ENCODE measurements around the gene ROPN1B. TPM values are rescaled to one million over a fixed set of nuclear protein-coding genes. Genes with fewer than 3 reads are reported as not detected.

ROPN1B gene
- total RNA-seq, 6 donors from 2014 or later, result 0.76 to 6.3 (median 2.0) TPM; not detected in 2

DNA sequence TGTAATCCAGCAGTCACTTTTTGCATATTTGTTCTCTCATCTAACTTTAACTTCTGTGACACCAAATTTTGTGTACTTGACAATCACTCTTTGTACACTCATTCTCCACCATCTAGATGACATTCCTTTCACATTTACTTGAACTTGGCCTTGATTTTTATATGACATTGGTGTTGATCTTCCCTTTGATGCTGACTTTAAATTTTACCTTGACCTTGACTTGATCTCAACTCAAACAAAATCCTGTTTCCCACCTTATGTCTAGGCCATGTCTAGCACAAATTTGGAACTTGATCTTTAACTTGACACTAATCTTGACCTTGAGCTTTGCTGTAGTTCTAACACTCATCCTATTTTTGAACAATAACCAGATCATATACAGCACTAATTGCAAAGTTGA lies 33.2 kb downstream of the ROPN1B start:
- Histone ChIP-seq H3K36me3 (peaks cover 0 to 9% (median 4%) of the 10 kb centered on the region in 4 donors), H3K4me3 (no peak overlapping the region), H3K27me3 (no peaks in the 10 kb centered on the region), H3K9me3 (peaks cover 4 to 18% (median 9%) of the 10 kb centered on the region in 4 donors), H3K4me1 (no peaks in the 10 kb centered on the region), H3K27ac (no peak overlapping the region)
- TF ChIP-seq EP300 (IDR thresholded peaks at IDR 0.05) (no peak), POLR2A (IDR thresholded peaks at IDR 0.05) (no peak), POLR2AphosphoS5 (IDR thresholded peaks at IDR 0.05) (no peak)
- TF ChIP-seq, protein P1, sequence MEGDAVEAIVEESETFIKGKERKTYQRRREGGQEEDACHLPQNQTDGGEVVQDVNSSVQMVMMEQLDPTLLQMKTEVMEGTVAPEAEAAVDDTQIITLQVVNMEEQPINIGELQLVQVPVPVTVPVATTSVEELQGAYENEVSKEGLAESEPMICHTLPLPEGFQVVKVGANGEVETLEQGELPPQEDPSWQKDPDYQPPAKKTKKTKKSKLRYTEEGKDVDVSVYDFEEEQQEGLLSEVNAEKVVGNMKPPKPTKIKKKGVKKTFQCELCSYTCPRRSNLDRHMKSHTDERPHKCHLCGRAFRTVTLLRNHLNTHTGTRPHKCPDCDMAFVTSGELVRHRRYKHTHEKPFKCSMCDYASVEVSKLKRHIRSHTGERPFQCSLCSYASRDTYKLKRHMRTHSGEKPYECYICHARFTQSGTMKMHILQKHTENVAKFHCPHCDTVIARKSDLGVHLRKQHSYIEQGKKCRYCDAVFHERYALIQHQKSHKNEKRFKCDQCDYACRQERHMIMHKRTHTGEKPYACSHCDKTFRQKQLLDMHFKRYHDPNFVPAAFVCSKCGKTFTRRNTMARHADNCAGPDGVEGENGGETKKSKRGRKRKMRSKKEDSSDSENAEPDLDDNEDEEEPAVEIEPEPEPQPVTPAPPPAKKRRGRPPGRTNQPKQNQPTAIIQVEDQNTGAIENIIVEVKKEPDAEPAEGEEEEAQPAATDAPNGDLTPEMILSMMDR (IDR thresholded peaks at IDR 0.05), result no peak
- ATAC-seq (ENCODE audit: low FRiP score in 2 of 2) (no peak), DNase-seq (no peak)

DNA sequence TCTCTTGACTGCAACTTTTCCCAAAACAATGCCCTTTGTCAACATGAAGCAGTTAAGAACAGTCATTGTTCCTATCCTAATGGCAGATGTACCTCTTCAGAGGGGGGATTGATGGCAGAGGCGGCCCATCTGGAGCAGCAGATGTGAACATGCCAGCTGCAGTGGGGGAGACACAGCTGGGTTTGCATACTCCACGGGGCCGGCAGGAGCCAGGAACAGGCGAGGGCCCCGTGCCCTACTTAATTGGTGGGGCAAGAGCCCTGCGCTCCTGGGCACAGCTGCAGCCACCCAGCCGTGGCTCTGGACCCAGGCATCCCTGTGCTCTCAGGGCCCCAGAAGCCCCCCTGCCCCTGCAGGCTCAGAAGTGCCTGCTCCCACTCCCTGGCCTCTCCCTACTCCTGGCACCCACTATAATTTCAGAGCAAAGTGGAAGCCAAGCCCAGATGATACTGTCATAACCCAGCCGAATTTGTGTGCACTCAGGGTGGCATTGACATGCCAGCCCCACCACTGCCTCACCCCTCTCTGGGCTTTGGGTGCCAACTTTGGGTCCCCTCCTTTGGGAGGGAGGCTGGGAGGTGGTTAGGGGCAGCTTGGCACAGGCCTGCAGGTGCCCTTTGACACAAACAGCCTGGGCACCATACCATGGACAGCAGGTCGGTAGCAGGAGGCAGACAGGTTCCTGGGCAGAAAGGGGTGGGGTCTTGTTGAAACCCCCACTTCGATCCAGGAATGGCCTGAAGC lies 34.6 kb downstream of the ROPN1B start:
- Histone ChIP-seq H3K27me3 (no peaks in the 10 kb centered on the region), H3K36me3 (peaks cover 4 to 20% (median 12%) of the 10 kb centered on the region in 4 donors), H3K4me3 (no peak overlapping the region), H3K27ac (no peak overlapping the region), H3K4me1 (no peaks in the 10 kb centered on the region), H3K9me3 (peaks cover 4 to 14% (median 9%) of the 10 kb centered on the region in 4 donors)
- ATAC-seq (ENCODE audit: low FRiP score in 2 of 2) (no peak), DNase-seq (no peak)
- 86 to 96% methylated on average over 8 to 10 of the region's 10 CpGs for WGBS, 2 donors
- TF ChIP-seq EP300 (IDR thresholded peaks at IDR 0.05) (no peak), POLR2A (IDR thresholded peaks at IDR 0.05) (no peak), POLR2AphosphoS5 (IDR thresholded peaks at IDR 0.05) (no peak)
- TF ChIP-seq, protein P1 (IDR thresholded peaks at IDR 0.05), result no peak

DNA sequence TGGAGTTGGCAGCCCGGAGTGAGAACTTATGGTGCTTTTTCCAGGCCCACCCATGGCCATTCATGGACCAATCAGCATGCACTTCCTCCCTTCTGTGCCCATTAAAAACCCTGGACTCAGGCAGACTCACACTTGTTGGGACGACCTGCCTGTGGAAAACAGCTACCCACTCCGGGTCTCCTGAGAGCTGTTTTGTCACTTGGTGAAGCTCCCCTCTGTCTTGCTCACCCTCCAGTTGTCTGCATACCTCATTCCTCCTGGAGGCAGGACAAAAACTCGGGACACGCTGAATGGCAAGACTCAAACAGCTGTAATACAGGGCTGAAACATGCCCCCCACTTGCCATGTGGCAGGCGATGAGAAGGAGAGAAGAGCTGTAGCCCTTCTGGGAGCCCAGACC lies 35.2 kb downstream of the ROPN1B start:
- H3K4me1 ChIP-seq, result no peaks in the 10 kb centered on the region
- no peaks in the 10 kb centered on the region for H3K27me3 ChIP-seq
- TF ChIP-seq, protein P1 (IDR thresholded peaks at IDR 0.05), result no peak
- TF ChIP-seq POLR2AphosphoS5 (IDR thresholded peaks at IDR 0.05), result no peak
- no peak for TF ChIP-seq POLR2A (IDR thresholded peaks at IDR 0.05)
- TF ChIP-seq EP300 (IDR thresholded peaks at IDR 0.05), result no peak
- no peak for DNase-seq
- WGBS, 2 donors, result 91 to 92% methylated on average over 4 to 6 of the region's 6 CpGs
- H3K4me3 ChIP-seq, result no peak overlapping the region
- H3K27ac ChIP-seq, result no peak overlapping the region
- no peak for ATAC-seq (ENCODE audit: low FRiP score in 2 of 2)
- H3K9me3 ChIP-seq, result peaks cover 4 to 14% (median 9%) of the 10 kb centered on the region in 4 donors
- H3K36me3 ChIP-seq, result peaks cover 4 to 25% (median 12%) of the 10 kb centered on the region in 4 donors

DNA sequence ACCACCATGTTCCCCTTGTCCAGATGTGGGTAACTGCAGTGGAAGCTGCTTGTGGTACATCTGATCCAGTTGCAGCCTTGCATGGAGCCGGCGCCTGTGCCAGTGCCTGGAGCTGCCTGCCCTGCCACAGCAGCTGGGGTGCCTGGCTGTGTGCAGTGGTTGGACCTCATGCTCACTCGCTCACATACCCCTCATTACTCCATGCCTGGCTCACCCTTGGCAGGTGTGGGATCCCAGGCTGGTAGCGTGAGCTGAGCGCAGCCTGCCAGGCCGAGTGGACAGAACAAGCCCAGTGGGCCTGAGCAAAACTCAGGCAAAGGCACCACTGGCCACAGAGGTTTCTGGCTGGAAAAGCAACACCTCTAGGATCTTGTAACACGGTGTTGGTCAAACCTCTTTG lies 35.7 kb downstream of the ROPN1B start:
- Histone ChIP-seq H3K27me3 (no peaks in the 10 kb centered on the region), H3K9me3 (peaks cover 2 to 11% (median 8%) of the 10 kb centered on the region in 4 donors), H3K4me1 (no peaks in the 10 kb centered on the region), H3K36me3 (peaks cover 4 to 28% (median 12%) of the 10 kb centered on the region in 4 donors), H3K4me3 (no peak overlapping the region), H3K27ac (no peak overlapping the region)
- 89 to 95% methylated on average over 4 to 5 of the region's 7 CpGs for whole genome bisulfite sequencing, 2 donors
- DNase-seq (no peak), ATAC-seq (ENCODE audit: low FRiP score in 2 of 2) (no peak)
- TF ChIP-seq POLR2AphosphoS5 (IDR thresholded peaks at IDR 0.05) (no peak), POLR2A (IDR thresholded peaks at IDR 0.05) (no peak), EP300 (IDR thresholded peaks at IDR 0.05) (no peak)
- TF ChIP-seq, protein P1 (IDR thresholded peaks at IDR 0.05), result no peak

DNA sequence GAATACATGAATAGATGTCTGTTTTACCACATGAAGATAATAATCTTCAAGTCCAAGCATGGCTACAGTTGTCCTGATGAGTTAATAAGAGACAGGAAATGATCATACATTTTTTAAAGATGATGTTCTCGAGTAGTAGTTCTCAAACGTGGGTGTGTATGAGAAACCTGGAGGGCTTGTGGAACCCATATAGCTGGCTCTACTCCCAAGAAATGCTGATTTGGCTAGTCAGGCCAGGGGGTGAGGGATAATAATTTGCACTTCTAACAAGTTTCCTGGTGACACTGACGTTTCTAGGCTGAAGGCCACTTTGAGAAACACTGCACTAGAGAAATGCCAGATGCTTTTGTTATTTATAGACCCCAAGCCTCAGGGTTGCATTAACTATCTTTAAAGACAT lies 37.0 kb downstream of the ROPN1B start:
- TF ChIP-seq POLR2A (IDR thresholded peaks at IDR 0.05), result no peak
- TF ChIP-seq, protein P1 (IDR thresholded peaks at IDR 0.05), result no peak
- TF ChIP-seq POLR2AphosphoS5 (IDR thresholded peaks at IDR 0.05), result no peak
- no peak for TF ChIP-seq EP300 (IDR thresholded peaks at IDR 0.05)
- DNase-seq (no peak), ATAC-seq (ENCODE audit: low FRiP score in 2 of 2) (no peak)
- 40 to 41% methylated on average over 3 of the region's 3 CpGs for WGBS, 2 donors
- Histone ChIP-seq H3K27ac (no peak overlapping the region), H3K36me3 (peaks cover 6 to 38% (median 15%) of the 10 kb centered on the region in 4 donors), H3K4me1 (no peaks in the 10 kb centered on the region), H3K27me3 (no peaks in the 10 kb centered on the region), H3K4me3 (no peak overlapping the region), H3K9me3 (peaks cover 0 to 4% (median 1%) of the 10 kb centered on the region in 4 donors)
